CD4-positive, alpha-beta T cell treated with Interferon alpha-2 for 1 hour (primary cell): ENCODE measurements around the gene LCN9.
"Not testable (repeated sequence)": the region's sequence is repeated elsewhere in the genome, so short reads cannot be mapped to it uniquely, and the experiment has no call there.

Experiments used
- DNase-seq, 2 donors: peaks; one replicate each; pipeline ENCODE4 v3.0.0-alpha.2; 2020 to 2022

The LCN9 gene, protein sequence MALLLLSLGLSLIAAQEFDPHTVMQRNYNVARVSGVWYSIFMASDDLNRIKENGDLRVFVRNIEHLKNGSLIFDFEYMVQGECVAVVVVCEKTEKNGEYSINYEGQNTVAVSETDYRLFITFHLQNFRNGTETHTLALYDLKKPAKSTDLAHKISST

DNA sequence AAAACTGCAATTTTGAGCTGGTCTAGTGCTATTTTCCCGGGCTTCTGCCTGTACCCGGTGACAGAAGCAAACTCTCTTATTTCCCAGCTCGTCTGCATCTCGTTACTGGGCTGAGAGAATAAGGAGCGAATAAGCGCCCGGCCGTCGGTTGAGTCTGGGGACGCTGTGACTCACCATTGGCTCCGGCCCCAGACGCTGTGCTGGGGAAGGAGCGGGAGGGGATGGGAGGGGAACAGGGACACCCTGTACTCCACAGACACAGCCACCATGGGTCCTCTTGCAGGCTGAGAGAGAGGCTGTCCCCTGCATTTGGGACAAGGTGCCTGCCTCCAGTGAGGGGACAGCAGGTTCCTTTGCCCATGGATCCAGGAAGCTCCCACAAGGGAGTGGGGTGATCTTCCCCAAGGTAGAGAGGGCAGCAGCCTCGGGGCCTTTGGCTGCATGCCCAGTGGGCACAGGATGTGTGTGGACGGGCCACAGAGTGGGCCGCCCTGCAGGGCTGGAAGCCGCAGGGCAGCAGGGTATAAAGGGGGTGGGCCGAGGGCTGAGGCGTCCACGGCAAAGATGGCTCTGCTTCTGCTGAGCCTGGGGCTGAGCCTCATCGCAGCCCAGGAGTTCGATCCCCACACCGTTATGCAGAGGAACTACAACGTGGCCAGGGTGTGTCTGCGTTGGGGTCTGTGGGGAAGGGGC is at the start of gene LCN9:
Gene LCN9, plus strand, starts transcription at position 552 of the 693 bp plus-strand sequence. Its CDS starts 13 bp downstream, at position 565.
- no peak for DNase-seq

DNA sequence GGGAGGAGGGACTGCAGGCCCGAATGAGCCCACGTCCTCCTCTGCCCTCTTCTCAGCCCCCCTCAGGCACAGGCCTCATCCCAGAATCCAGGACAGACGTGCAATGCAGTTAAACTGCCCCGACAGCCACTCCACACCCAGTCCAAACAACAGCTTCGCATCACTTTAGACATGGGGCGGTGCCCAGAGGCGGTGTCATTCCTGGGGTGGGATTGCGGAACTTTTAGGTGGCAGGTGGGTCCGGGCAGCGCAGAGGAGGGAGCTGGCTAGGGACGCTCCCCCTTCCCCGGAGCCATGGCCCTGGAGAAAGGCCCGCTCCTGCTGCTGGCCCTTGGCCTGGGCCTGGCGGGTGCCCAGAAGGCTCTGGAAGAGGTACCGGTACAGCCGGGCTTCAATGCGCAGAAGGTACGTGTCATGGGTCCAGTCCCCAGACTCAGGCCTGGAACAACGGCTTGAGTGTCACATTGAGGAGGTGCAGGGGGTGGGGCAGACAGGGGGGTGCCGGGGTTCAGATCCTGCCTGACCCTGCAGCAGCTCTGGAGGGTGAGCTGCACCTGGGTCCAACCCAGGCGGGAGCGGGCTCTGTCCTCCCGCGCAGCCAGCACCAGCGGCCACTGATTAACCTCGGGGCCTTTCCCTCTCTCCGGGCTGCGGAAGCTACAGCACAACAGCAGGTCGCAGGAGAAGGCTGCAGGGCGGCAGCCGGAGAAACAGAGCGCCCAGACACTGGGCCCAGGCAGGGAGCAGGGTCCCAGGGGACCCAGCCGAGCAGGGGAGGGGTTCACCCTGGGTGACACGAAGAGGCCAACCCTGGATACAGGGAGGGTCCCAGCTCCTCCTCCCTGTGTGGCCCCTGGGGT is 48.9 kb upstream of the LCN9 start:
- DNase-seq, result no peak

DNA sequence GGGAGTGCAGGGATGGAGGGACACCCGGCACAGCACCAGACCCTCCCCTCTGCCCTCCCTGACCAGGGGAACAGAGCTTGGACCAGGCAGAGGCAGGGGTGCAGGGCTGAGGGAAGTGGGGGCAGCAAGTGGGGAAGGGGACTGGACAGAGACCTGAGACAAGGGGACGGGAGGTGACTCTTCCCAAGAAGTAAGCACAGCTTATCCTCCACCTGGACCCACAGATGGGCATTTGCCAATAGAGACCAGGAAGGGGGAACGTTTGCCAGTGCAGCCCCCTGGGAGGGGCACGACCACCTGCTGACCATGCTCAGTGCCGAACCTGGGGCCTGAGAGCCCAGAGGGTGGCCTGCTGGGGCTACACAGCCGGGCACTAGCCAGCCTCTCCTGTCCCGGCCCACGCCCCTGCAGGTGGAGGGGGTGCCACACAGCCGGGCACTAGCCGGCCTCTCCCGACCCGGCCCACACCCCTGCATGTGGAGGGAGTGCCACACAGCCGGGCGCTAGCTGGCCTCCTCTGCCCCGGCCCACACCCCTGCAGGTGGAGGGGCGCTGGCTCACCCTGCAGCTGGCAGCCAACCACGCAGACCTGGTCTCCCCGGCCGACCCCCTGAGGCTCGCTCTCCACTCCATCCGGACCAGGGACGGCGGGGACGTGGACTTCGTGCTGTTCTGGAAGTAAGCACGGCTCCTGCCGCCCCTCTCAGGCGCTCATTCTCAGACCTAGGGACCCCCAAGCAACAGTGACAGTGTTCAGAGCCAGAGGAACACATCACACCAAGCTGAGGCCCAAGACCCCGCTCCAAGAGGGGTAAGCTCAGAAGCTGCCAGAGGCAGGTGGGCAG is 48.1 kb upstream of the LCN9 start:
- no peak for DNase-seq

DNA sequence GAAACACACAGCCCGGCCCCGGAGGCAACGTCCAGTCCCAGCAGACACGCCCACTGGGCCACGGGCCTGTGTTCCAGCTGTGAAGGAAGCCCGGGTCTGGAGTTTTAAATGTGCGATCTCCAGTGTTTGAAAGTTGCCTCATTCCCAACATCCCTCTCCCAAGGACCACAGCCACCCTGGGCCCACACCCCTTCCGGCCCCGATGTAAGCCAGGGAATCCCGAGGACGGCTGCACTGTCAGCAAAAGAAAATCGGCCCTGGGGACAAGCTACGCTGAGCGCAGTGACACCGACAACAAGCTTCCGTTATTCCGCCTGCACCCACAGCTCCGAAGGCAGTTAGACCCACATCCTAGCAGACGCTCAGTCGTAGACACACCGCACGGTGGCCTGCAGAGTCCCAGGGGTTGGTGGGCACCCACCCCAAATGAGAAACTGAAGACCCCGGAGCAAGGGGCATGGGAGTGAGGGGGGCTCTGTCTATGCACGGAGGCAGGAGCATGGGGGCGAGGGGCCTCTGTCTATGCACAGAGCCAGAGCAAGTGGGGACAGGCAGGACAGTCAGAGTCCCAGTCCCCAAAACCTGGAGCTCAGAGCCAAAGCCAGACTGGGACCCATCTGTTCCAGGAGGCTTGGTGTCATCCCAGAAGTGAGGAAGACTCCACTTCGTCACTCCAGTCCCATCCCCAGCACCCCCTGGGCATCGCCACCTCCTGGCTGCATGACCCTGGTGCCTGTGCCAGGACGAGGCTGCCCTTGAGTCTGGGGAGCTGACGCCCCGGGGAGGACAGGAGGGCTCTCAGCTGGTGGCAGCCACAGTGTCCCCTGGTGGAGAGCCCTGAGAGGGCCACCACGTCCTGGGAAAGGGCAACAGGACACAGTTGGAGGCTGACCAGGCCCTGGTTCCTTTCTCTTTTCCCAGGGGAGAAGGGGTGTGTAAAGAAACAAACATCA is 47.2 kb upstream of the LCN9 start:
- DNase-seq, result no peak

DNA sequence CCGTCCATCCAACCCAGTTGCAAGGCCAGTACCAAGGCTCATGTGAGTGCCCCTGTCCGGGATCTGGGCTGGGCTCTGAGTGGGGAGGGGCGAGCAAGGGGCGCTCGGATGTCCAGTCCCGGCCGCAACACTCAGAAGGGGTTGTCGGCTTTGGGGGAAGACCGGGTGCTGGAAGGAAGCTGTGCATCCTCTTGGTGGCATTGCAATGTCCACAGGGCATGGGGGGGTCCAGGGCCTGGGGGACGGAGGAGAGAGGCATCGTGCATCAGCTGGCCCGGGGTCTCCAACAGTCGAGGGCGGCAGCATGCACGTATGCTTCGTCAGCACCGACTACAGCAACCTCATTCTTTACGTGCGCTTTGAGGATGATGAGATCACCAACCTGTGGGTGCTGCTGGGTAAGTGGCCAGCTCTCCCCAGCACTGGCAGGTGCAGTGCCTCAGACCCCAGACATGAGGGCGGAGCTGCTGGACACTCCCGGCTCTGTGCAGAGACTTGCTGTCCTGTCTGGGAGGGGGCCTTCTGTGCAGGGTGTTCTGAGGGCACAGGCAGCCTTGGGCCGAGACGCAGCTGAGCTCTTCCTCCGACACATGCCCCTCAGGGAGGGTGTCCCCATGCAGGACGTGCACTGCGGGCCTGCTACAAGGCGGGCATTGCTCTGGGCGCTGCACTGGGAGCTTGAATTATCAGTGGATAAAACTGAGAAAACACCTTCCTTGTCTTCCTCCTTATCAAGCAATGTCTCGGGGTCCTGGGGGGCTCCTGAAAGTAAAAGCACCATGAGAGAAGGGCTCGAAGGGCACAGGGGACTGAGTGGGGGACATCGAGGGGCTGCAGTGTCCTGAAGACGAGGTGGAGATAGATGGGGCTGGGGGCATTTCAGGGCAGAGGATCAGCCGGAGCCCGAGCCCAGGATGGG is 46.2 kb upstream of the LCN9 start:
- no peak for DNase-seq

DNA sequence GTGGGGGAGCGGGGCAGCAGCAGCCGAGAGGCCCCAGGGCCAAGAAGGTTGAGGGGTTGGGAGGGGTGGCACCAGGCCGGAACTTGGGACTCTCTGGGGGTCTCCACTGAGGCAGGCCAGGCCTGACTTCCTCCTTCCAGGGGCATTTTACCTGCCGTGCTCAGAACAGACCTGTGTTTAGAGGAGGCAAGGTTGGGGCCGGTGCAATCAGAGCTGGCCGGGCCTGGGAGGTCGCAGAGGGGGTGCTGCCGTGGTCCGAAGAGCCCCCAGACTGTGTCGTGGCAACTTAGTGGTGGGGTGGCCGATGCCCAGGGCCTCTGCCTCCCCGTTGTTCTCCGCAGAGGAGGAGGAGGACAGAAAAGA is 45.6 kb upstream of the LCN9 start:
- DNase-seq, result no peak

DNA sequence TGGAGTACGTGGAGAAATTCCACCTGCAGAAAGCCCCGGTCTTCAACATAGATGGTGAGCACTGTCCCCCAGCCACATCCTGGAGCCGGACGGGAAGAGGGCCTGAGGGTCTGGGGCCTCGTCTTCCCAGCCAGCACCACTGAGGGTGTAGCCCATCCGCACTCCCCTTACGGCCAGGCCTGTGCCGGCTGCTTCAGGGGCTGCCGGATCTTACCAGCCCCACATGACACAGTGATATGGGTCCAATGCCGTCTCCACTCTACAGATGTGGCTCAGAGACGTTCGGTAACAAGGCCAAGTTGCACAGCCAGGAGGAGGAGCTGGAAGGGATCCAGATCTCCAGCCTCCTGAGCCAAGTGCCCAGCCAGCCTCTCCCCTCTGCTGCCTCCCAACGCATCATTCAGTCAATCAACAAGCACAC is 45.1 kb upstream of the LCN9 start:
- no peak for DNase-seq

DNA sequence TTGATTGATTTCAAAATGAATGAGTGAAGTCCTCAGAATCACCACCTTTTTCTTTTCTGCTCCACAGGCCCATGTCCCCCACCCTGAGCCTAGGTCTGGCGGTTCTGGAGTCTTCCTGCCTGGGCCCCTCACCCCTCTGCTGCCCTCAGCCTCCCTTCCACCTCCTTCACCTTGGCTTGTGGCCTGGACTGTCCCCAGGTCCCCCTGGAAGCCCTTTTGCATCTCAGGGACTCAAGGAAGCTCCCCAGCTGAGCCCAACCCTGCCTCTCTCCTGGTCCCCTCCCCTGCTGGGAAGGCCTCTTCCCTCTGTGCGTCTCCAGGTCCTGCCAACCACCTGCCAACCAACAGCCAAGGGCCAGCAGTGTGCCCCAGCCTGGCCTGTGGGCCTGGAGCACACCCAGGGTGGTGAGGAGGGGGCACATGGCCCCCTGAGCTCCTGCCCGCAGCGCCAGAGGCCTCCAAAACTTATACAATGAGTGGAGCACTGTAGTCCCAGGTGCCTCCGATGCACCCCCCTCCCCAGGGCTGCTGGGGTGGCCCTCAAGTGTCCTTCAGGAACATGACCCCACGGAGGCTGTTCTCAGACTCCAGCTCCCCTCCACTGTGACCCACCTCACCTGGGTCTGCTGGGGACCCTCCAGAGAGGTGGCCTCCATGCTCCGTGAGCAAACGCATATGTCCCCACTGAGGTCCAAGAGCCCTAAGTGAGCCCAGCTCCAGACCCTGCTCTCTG is 44.1 kb upstream of the LCN9 start:
- DNase-seq, result no peak

DNA sequence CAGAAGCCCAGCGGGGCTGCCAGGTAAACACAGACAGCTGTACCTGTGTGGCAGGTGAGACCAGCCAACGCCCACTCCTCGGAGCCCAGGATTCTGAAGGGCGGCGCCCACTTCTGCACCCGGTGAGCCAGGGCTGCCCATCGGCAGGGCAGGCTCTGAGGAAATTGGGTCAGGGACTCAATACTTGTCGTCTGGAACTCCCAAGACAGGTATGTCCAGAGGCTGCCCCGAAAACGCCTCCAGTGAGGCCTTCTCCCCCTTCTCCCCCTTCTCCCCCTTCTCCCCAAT is 43.6 kb upstream of the LCN9 start:
- DNase-seq, result no peak

DNA sequence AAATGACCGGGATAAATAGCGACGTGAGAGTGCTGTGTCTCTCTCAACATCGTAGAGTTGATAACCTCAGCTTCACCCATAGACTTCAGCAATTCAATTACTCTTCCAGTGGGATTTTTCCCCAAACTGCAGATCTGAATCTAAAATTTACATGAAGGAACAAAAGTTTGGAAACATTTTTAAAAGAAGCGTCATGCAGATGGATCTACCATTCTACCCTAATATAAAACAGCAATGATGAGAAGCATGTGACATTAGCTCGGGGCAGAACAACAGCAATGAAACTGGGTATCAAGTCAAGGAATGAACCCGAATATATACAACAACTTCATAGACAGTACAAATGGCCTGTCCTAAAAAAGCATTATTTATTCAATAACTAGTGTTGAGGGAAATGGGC is 42.6 kb upstream of the LCN9 start:
- DNase-seq, result no peak

DNA sequence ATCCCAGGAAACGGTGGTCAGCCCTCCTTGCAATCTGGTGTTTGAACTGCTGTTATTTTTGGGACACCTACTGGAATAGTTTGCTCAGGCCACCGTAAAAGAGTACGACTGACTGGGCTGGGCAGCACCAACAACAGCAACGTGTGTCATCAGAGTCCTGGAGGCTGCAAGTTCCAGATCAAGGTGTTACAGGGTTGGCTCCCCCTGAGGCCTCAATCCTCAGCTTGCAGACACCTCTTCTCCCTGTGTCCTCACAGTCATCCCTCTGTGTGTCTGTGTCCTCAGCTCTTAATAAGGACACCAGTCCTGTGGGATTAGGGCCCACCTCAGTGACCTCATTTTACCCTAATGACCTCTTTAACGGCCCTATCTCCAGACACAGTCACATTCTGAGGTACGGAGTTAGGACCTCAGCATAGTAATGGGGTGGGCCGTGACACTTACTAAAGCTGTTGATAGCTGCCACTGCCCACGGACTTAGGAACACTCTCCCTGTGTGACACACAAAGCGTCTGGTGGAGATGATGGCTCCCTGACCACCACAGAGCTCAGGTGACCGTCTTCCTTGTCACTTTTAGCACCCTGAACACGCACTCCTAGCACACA is 40.6 kb upstream of the LCN9 start:
- DNase-seq, result no peak

DNA sequence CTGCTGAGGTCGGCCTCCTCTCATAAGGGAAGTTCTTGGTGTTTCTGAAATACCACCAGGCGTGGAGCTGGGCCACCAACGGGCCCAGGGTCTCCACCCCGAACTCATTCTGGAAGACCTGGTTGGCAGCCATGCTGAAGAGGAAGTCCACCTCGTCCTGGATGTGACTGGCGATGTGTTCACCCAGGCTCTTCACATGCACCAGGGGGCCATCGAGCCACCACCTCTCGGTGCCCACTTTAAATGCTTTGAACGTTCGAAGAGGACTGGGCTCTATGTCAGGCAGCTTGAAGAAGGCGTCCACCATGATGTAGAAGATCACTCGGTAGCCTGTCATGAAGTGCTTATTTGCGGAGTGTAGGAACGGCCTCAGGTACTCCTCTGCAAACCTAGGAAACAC is 38.8 kb upstream of the LCN9 start:
- no peak for DNase-seq

DNA sequence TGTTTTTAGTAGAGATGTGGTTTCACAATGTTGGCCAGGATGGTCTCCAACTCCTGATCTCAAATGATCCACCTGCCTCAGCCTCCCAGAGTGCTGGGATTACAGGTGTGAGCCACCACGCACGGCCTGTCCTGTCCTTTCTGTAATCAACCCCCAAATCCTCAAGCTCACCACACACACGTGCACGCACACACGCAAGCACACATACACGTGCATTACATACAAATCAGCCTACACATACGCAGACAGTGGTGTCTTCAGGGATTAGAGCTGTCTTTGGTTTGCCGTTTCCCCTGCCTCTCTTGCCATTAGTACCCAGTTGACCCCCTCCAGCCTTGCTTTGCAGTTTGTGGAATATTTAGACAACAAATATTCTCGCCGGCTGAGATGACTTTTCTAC is 30.3 kb upstream of the LCN9 start:
- no peak for DNase-seq

DNA sequence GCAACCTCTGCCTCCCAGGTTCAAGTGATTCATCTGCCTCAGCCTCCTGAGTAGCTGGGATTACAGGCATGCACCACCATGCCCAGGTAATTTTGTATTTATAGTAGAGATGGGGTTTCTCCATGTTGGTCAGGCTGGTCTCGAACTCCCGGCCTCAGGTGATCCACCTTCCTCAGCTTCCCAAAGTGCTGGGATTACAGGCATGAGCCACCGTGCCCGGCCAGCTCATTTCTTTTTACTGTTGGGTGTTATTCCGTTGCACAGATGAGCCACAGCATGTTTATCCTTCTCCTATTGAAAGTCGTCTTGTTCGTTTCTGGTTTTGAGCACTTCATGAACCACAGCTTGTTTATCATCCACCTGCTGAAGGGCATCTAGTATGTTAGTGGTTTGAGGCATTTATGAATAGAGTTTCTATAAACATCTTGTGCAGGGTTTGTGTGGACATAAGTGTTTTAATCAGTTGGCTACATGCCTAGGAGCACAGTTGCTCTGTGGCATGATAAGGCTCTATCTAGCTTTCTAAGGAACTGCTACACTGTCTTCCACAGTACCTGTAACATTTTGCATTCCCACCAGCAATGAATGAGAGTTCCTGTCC is 26.1 kb upstream of the LCN9 start:
- not testable (repeated sequence) for DNase-seq

DNA sequence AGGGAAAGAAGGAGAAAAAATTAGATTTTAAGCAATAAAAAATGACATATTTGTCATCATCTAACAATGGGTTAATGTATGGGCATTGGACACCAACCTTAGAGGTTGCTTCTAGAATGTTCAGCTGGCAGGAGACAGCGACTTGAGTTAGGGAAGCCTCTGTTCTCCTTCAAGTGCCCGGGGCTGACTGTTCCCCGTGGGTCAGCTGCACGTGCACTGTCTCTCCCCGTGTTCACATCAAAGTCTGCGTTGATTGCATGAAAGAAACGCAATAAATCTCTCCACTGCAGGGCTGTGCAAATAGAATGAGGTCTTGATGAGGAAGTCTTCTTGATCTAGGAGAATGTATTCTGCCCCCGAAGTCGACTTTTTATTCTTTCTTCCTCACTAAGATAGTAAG is 23.9 kb upstream of the LCN9 start, which contains the start of gene GLT6D1:
Gene GLT6D1, minus strand, starts transcription at position 345 of the 400 bp plus-strand sequence. CDS start 353 bp downstream, outside the sequence.
- DNase-seq, result no peak

DNA sequence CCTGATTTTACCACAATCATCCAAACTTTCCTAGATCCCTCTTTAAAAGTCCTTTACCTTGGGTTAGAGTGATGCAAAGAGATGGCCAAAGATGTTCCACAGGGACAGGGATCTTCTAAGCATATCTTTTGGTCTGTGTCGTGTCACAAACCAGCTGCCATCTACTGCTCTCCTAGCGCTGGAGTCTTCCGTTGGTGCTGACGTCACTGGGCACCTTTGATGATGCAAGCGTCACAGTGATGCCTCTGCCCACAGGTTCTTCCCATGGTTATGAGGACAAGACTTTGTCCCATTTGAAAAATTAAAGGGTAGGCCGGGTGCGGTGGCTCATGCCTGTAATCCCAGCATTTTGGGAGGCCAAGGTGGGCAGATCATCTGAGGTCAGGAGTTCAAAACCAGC is 22.1 kb upstream of the LCN9 start:
- DNase-seq, result no peak

DNA sequence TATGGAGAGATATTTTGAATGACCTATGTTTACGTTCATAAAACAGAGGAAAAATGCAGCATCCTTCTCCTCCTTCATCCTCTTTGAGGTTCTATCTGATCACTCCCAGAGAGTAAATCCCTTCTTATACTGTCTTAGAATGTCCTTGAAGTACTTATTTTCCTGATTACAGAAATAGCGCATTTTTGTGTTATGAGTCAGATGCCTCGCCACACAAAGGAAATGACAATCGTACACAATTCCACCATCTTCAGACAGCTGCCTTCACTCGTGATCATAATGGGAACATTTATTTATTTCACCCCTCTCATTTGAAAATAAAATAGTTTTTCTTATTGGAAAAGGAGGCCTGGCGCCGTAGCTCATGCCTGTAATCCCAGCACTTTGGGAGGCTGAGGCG is 21.4 kb upstream of the LCN9 start:
- no peak for DNase-seq

DNA sequence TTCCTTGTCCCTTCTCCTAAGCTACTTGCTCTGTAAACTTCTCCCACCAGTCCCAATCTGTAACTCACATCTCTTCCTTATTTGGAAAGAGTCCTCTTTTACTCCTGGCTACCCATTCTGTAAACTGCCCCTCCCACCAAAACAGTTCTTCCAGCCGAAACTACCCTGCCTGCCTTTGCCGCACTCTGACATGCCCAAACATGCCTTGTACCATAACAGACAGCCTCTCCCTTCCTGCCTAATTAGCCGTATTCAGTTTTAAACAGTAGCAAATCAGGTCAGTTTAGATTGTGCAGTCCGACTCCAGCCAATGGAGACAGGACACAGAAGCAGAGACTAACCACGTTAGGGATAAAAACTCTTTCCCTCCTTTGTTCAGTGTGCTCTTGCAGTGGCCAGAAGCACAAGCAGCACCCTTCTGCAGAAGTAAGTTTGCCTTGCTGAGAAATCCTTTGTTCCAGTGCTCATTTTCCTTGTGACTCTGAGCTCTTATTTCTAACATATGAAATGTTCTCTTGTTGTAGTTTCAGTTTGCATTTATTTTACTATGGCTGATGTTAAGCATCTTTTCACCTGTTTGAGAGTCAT is 18.4 kb upstream of the LCN9 start:
- no peak for DNase-seq

DNA sequence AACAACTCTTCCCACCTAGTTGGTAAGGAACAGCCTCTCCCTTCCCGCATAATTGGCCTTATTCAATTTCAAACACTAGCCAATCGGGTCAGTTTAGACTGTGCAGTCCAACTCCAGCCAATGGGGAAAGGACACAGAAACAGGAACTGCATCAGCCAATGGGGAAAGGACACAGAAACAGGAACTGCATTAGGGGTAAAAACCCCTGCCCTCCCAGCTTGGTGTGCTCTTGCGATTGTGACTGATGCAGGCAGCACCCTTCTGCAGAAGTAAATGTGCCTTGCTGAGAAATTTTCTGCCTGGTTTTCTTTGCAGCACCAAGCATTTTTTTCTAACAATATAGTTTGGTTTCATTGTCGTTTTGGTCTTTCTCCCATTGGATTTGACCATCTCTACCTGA is 15.2 kb upstream of the LCN9 start:
- no peak for DNase-seq
